CD14-positive monocyte (primary cell): Measurements from ENCODE around the gene NR2F2. TPM values are rescaled to one million over a fixed set of nuclear protein-coding genes. Genes with fewer than 3 reads are reported as not detected.

Source experiments
- DNase-seq, 3 donors: peaks; one replicate each; pipeline ENCODE4 v3.0.0-alpha.2; 2011 to 2022
- H2AFZ ChIP-seq: 2 replicates; pipeline ENCODE4 v1.6.0; 2012; ENCODE audit warnings: mild to moderate bottlenecking, low read depth, low read length, inconsistent platforms; ENCODE audit not compliant: insufficient read depth, poor library complexity, severe bottlenecking
- H3K27ac ChIP-seq, 2 donors: 1 replicate in 1 of 2; 2 replicates in 1 of 2; pipeline ENCODE4 v1.5.1; 2012 to 2013; ENCODE audit warnings: low read length in 2 of 2, control low read depth in 1 of 2, inconsistent platforms in 1 of 2, low read depth in 1 of 2, mild to moderate bottlenecking in 1 of 2
- H3K27me3 ChIP-seq, 2 donors: one replicate each; pipeline versions ENCODE4 v1.6.0 to v1.6.1; 2011 to 2013; ENCODE audit warnings: low read length in 2 of 2; ENCODE audit not compliant: control insufficient read depth in 2 of 2, insufficient read depth in 2 of 2
- H3K36me3 ChIP-seq, 2 donors: replicated peaks in 1 of 2; 1 replicate in 1 of 2; 2 replicates in 1 of 2; pipeline versions ENCODE4 v1.5.1 to v1.6.1; 2012 to 2013; ENCODE audit warnings: low read length in 2 of 2, control low read depth in 1 of 2, inconsistent platforms in 1 of 2, mild to moderate bottlenecking in 1 of 2; ENCODE audit not compliant: insufficient read depth in 2 of 2, control insufficient read depth in 1 of 2
- H3K4me1 ChIP-seq, 2 donors: 1 replicate in 1 of 2; 2 replicates in 1 of 2; pipeline versions ENCODE4 v1.5.1 to v1.6.1; 2012 to 2013; ENCODE audit warnings: low read length in 2 of 2, control low read depth in 1 of 2, inconsistent platforms in 1 of 2, mild to moderate bottlenecking in 1 of 2, moderate library complexity in 1 of 2; ENCODE audit not compliant: insufficient read depth in 2 of 2, control insufficient read depth in 1 of 2
- H3K4me2 ChIP-seq: replicated peaks from 2 replicates; pipeline ENCODE3; 2012; ENCODE audit warnings: low read length, moderate library complexity, mild to moderate bottlenecking; ENCODE audit not compliant: poor library complexity, severe bottlenecking; ENCODE audit errors: extremely low read depth
- H3K4me3 ChIP-seq, 3 experiments: fragments of 200-600 bp in 1 of 3; sonication (generic) in 1 of 3; replicated peaks in 1 of 3; 1 replicate in 2 of 3; 2 replicates in 1 of 3; pipeline ENCODE4 v1.5.1; 2011 to 2013; ENCODE audit warnings: low read length in 3 of 3, mild to moderate bottlenecking in 3 of 3, control low read depth in 2 of 3, low read depth in 2 of 3, inconsistent platforms in 1 of 3, moderate library complexity in 1 of 3
- H3K79me2 ChIP-seq: 2 replicates; pipeline ENCODE4 v1.6.0; 2012; ENCODE audit warnings: mild to moderate bottlenecking, control low read depth, inconsistent platforms, low read length, moderate library complexity; ENCODE audit not compliant: insufficient read depth
- H3K9ac ChIP-seq: 2 replicates; pipeline ENCODE4 v1.6.0; 2017; ENCODE audit warnings: low read length, mild to moderate bottlenecking; ENCODE audit not compliant: insufficient read depth, poor library complexity, severe bottlenecking
- H3K9me3 ChIP-seq, 2 donors: replicated peaks in 1 of 2; 1 replicate in 1 of 2; 2 replicates in 1 of 2; pipeline versions ENCODE4 v1.5.1 to v1.6.1; 2012 to 2013; ENCODE audit warnings: low read length in 2 of 2, control low read depth in 1 of 2; ENCODE audit not compliant: control insufficient read depth in 1 of 2, insufficient read depth in 1 of 2
- H4K20me1 ChIP-seq: 2 replicates; pipeline ENCODE4 v1.6.0; 2012; ENCODE audit warnings: mild to moderate bottlenecking, low read length, control low read depth, moderate library complexity; ENCODE audit not compliant: insufficient read depth
- H3K27ac Mint-ChIP-seq, 7 donors: one replicate each; pipeline ENCODE4 v1.8.0; 2020; ENCODE audit warnings: mild to moderate bottlenecking in 7 of 7, mixed read lengths in 7 of 7, moderate library complexity in 6 of 7, inconsistent platforms in 2 of 7
- H3K27me3 Mint-ChIP-seq, 3 donors: one replicate each; pipeline ENCODE4 v1.8.0; 2021 to 2022; ENCODE audit warnings: low read depth in 3 of 3, mild to moderate bottlenecking in 3 of 3, mixed read lengths in 3 of 3, moderate library complexity in 3 of 3, inconsistent platforms in 1 of 3
- H3K36me3 Mint-ChIP-seq, 2 donors: one replicate each; pipeline ENCODE4 v1.8.0; 2020; ENCODE audit warnings: mixed read lengths in 2 of 2, inconsistent platforms in 1 of 2, mild to moderate bottlenecking in 1 of 2
- H3K4me1 Mint-ChIP-seq: one replicate; pipeline ENCODE4 v1.8.0; 2020; ENCODE audit warnings: mild to moderate bottlenecking, mixed read lengths
- H3K4me3 Mint-ChIP-seq, 2 donors: one replicate each; pipeline ENCODE4 v1.8.0; 2020; ENCODE audit warnings: mild to moderate bottlenecking in 2 of 2, mixed read lengths in 2 of 2, moderate library complexity in 1 of 2
- H3K9me3 Mint-ChIP-seq, 7 donors: one replicate each; pipeline ENCODE4 v1.8.0; 2020 to 2022; ENCODE audit warnings: mixed read lengths in 7 of 7, mild to moderate bottlenecking in 6 of 7, moderate library complexity in 6 of 7, inconsistent platforms in 2 of 7
- CTCF ChIP-seq: fragments of 200-600 bp; IDR thresholded peaks from one replicate; pipeline ENCODE4 v1.8.0; 2022; ENCODE audit warnings: antibody characterized with exemption, mild to moderate bottlenecking
- WGBS: methylation state at CpG from one replicate; pipeline ENCODE4 v1.1.5; 2013; ENCODE audit warnings: missing lambda C conversion rate; ENCODE audit not compliant: insufficient coverage; 5-methylcytosine and 5-hydroxymethylcytosine counted together
- intact Hi-C, 2 donors: fragments of 100-400 bp; cut with micrococcal nuclease; formaldehyde crosslinking; loops; one replicate each; pipeline versions ENCODE4 v1.15.0 to v1.15.1; 2023
- polyA plus RNA-seq, 3 donors: library from polyadenylated mRNA; depleted of rRNA in 1 of 3; unstranded in 2 of 3; stranded (reverse) in 1 of 3; fragments of 300-500 nt in 2 of 3; fragments of >200 nt in 1 of 3; fragmentation: Illumina TruSeq in 2 of 3; gene quantifications; 1 replicate in 2 of 3; 2 replicates in 1 of 3; pipeline ENCODE4 v1.2.3, GENCODE V29; 2012 to 2021

Gene NR2F2
- polyA plus RNA-seq, 3 donors, result not detected

- Histone ChIP-seq H3K9me3 (peaks cover 0 to 65% of the 10 kb centered on the region in 2 donors), H3K9ac (no peak overlapping the region), H4K20me1 (no peaks in the 10 kb centered on the region), H3K4me2 (no peak overlapping the region), H3K27ac (no peak overlapping the region), H3K27me3 (peaks cover 94 to 100% of the 10 kb centered on the region in 2 donors), H3K36me3 (no peaks in the 10 kb centered on the region), H3K4me1 (peaks cover 10 to 16% of the 10 kb centered on the region in 2 donors), H2AFZ (no peak overlapping the region), H3K79me2 (no peaks in the 10 kb centered on the region), H3K4me3 (no peak overlapping the region)
- DNase-seq, result no peak
- peaks cover 0 to 37% (median 15%) of the 10 kb centered on the region in 7 donors for H3K9me3 Mint-ChIP-seq
- no peak for TF ChIP-seq CTCF
- H3K27ac Mint-ChIP-seq, result no peak overlapping the region
- intact Hi-C loops, result loop anchor here (10.0 kb wide), 1 partner anchor 882 kb away; no protein-coding TSS in a partner anchor
- peaks cover 4 to 8% of the 10 kb centered on the region in 2 donors for H3K36me3 Mint-ChIP-seq
- H3K27me3 Mint-ChIP-seq, result peaks cover 0 to 68% (median 20%) of the 10 kb centered on the region in 3 donors
- peaks cover 20% of the 10 kb centered on the region for H3K4me1 Mint-ChIP-seq
- peak overlapping the region in 1 of 2 donors; percentile 82 for H3K4me3 Mint-ChIP-seq
- 18% methylated on average over 5 of the region's 12 CpGs for WGBS
These were observed 22.3 kb downstream of the NR2F2 start for GRCh38 chr15:96352604-96353405.

GRCh38 chr15:96353416-96353929 lies 23.0 kb downstream of the NR2F2 start:
- Histone ChIP-seq H3K9me3 (peaks cover 0 to 67% of the 10 kb centered on the region in 2 donors), H3K4me1 (peaks cover 14 to 19% of the 10 kb centered on the region in 2 donors), H3K27ac (no peak overlapping the region), H3K36me3 (no peaks in the 10 kb centered on the region), H3K27me3 (peaks cover 94 to 100% of the 10 kb centered on the region in 2 donors), H3K4me3 (no peak overlapping the region), H3K9ac (no peak overlapping the region), H4K20me1 (no peaks in the 10 kb centered on the region), H3K4me2 (no peak overlapping the region), H2AFZ (no peak overlapping the region), H3K79me2 (no peaks in the 10 kb centered on the region)
- DNase-seq, result no peak
- H3K27ac Mint-ChIP-seq, result peak overlapping the region in 1 of 7 donors; percentile 38
- intact Hi-C loops, result loop anchor here (10.0 kb wide), 1 partner anchor 881 kb away; no protein-coding TSS in a partner anchor
- no peak for TF ChIP-seq CTCF
- peaks cover 4 to 10% of the 10 kb centered on the region in 2 donors for H3K36me3 Mint-ChIP-seq
- H3K27me3 Mint-ChIP-seq, result peaks cover 0 to 68% (median 20%) of the 10 kb centered on the region in 3 donors
- peak overlapping the region in 1 of 2 donors; percentile 82 for H3K4me3 Mint-ChIP-seq
- WGBS, result 9% methylated on average over 10 of the region's 25 CpGs
- peaks cover 22% of the 10 kb centered on the region for H3K4me1 Mint-ChIP-seq
- peaks cover 2 to 39% (median 18%) of the 10 kb centered on the region in 7 donors for H3K9me3 Mint-ChIP-seq
